SK-N-MC (cell line): ENCODE measurements around the gene SLC1A7.

Experiments
- EZH2 ChIP-seq: fragments of 200-600 bp; sonication (generic); IDR thresholded peaks from one replicate; pipeline ENCODE4 v1.6.1; 2017; ENCODE audit warnings: antibody characterized with exemption
- FOXP2 ChIP-seq: optimal IDR thresholded peaks from 2 replicates; pipeline ENCODE3; 2011; ENCODE audit warnings: mild to moderate bottlenecking, moderate library complexity; ENCODE audit not compliant: insufficient read depth; ENCODE audit errors: extremely low read length, control extremely low read depth
- POLR2AphosphoS5 ChIP-seq: IDR thresholded peaks from 2 replicates; pipeline ENCODE4 v1.6.1; 2012; ENCODE audit warnings: mild to moderate bottlenecking, low read depth, low read length, borderline replicate concordance

GRCh38 chr1:53074313-53075154 lies 67.9 kb downstream of the SLC1A7 start:
- TF ChIP-seq EZH2 (no peak), POLR2AphosphoS5 (no peak), FOXP2 (no peak)
